ENCODE data around the gene BCAM. TPM values are rescaled to one million over a fixed set of nuclear protein-coding genes. Genes with fewer than 3 reads are reported as not detected.
A peak's percentile ranks its signal among the peaks of the same experiment; 100 is the strongest.

Gene BCAM
- total and polyA plus RNA-seq, 2 experiments from 2014 or later = 34.7 to 77.1 TPM

- Histone ChIP-seq H3K79me2 (peaks cover 42% of the 10 kb centered on the region), H3K4me1 (ENCODE audit: insufficient read depth) (peaks cover 23% of the 10 kb centered on the region), H3K4me2 (peak within 1 kb of the TSS; percentile 91), H3K27ac (peak within 1 kb of the TSS; percentile 100), H2AFZ (peak within 1 kb of the TSS; percentile 64), H3K9me3 (ENCODE audit: low read depth) (no peaks in the 10 kb centered on the region), H4K20me1 (ENCODE audit: insufficient read depth, poor library complexity, severe bottlenecking) (peaks cover 28% of the 10 kb centered on the region), H3K9me2 (replicated peaks; ENCODE audit: insufficient read depth) (no peaks in the 10 kb centered on the region), H3K36me3 (replicated peaks; ENCODE audit: insufficient read depth, low read depth) (no peaks in the 10 kb centered on the region), H3K27me3 (no peaks in the 10 kb centered on the region), H3K4me3 (peak within 1 kb of the TSS; percentile 99)
- peak; percentile 97 for TF ChIP-seq CTCF (IDR thresholded peaks at IDR 0.05; ENCODE audit: poor library complexity)
- no peak for TF ChIP-seq EZH2 (IDR thresholded peaks at IDR 0.05; ENCODE audit: borderline replicate concordance)
- no peak for TF ChIP-seq EZH2phosphoT487 (IDR thresholded peaks at IDR 0.05; ENCODE audit: low read depth, severe bottlenecking, unreplicated experiment)
- peak; percentile 100 for DNase-seq (ENCODE audit: low spot score)
- under 1% methylated on average over 31 of the region's 67 CpGs for WGBS (ENCODE audit: low lambda C conversion rate, missing lambda C conversion rate)
These were observed 36.9 kb downstream of the BCAM start, which contains the start of gene NECTIN2 for GRCh38 chr19:44845612-44846454. TSS of gene NECTIN2 (plus strand) at chr19:44846297. CDS start at chr19:44846526, 229 bp downstream.

- WGBS (ENCODE audit: low lambda C conversion rate, missing lambda C conversion rate) = 0% methylated on average over 13 of the region's 51 CpGs
- no peak for TF ChIP-seq EZH2 (IDR thresholded peaks at IDR 0.05; ENCODE audit: borderline replicate concordance)
- TF ChIP-seq CTCF (IDR thresholded peaks at IDR 0.05; ENCODE audit: poor library complexity) = no peak
- TF ChIP-seq EZH2phosphoT487 (IDR thresholded peaks at IDR 0.05; ENCODE audit: low read depth, severe bottlenecking, unreplicated experiment) = no peak
- no peaks in the 10 kb centered on the region for H3K27me3 ChIP-seq
- no peaks in the 10 kb centered on the region for H3K9me3 ChIP-seq (ENCODE audit: low read depth)
- peak overlapping the region; percentile 91 for H3K4me2 ChIP-seq
- peak; percentile 71 for DNase-seq (ENCODE audit: low spot score)
- no peaks in the 10 kb centered on the region for H3K36me3 ChIP-seq (replicated peaks; ENCODE audit: insufficient read depth, low read depth)
- peak overlapping the region; percentile 99 for H3K4me3 ChIP-seq
- peaks cover 50% of the 10 kb centered on the region for H3K79me2 ChIP-seq
- no peak overlapping the region for H2AFZ ChIP-seq
- no peaks in the 10 kb centered on the region for H3K9me2 ChIP-seq (replicated peaks; ENCODE audit: insufficient read depth)
- peaks cover 23% of the 10 kb centered on the region for H3K4me1 ChIP-seq (ENCODE audit: insufficient read depth)
- peaks cover 36% of the 10 kb centered on the region for H4K20me1 ChIP-seq (ENCODE audit: insufficient read depth, poor library complexity, severe bottlenecking)
- peak overlapping the region; percentile 100 for H3K27ac ChIP-seq
These were observed 37.7 kb downstream of the BCAM start for GRCh38 chr19:44846455-44847143.

GRCh38 chr19:44847144-44848035 lies 38.5 kb downstream of the BCAM start:
- Histone ChIP-seq H3K4me1 (ENCODE audit: insufficient read depth) (peaks cover 23% of the 10 kb centered on the region), H3K4me2 (peak overlapping the region; percentile 91), H2AFZ (no peak overlapping the region), H3K27ac (peak overlapping the region; percentile 100), H3K9me2 (replicated peaks; ENCODE audit: insufficient read depth) (no peaks in the 10 kb centered on the region), H3K36me3 (replicated peaks; ENCODE audit: insufficient read depth, low read depth) (no peaks in the 10 kb centered on the region), H4K20me1 (ENCODE audit: insufficient read depth, poor library complexity, severe bottlenecking) (peaks cover 44% of the 10 kb centered on the region), H3K79me2 (peaks cover 58% of the 10 kb centered on the region), H3K9me3 (ENCODE audit: low read depth) (no peaks in the 10 kb centered on the region), H3K27me3 (no peaks in the 10 kb centered on the region), H3K4me3 (peak overlapping the region; percentile 99)
- 0% methylated on average over 24 of the region's 47 CpGs for WGBS (ENCODE audit: low lambda C conversion rate, missing lambda C conversion rate)
- peak; percentile 92 for DNase-seq (ENCODE audit: low spot score)
- TF ChIP-seq CTCF (IDR thresholded peaks at IDR 0.05; ENCODE audit: poor library complexity) (no peak), EZH2phosphoT487 (IDR thresholded peaks at IDR 0.05; ENCODE audit: low read depth, severe bottlenecking, unreplicated experiment) (no peak), EZH2 (IDR thresholded peaks at IDR 0.05; ENCODE audit: borderline replicate concordance) (no peak)

Measured in hepatocyte (in vitro differentiated cells).